ENCODE measurements around the gene SDHA. TPM values are rescaled to one million over a fixed set of nuclear protein-coding genes. Genes with fewer than 3 reads are reported as not detected.
"Not testable (repeated sequence)": the region's sequence is repeated elsewhere in the genome, so short reads cannot be mapped to it uniquely, and the experiment has no call there.

The SDHA gene
- total and polyA plus RNA-seq, 2 of the 8 experiments (the other 6 are each of a cell fraction or from before 2014, with no cell fraction given): 59.7 to 87.3 TPM

- H3K79me1 ChIP-seq (ENCODE audit: low read depth, low read length); H2BK12ac ChIP-seq (ENCODE audit: low read depth, low read length); H2BK5ac ChIP-seq (ENCODE audit: low read depth, low read length); H4K20me1 ChIP-seq (replicated peaks in 1 of 2; ENCODE audit: control insufficient read depth in 1 of 2, insufficient read depth in 2 of 2, low read length in 2 of 2); H2AFZ ChIP-seq (ENCODE audit: low read length); H3K27ac ChIP-seq (ENCODE audit: low read depth, low read length); H2BK15ac ChIP-seq (ENCODE audit: low read length); DNase-seq (ENCODE audit: low read depth in 1 of 2, low spot score in 2 of 2); H3K56ac ChIP-seq (replicated peaks; ENCODE audit: insufficient read length, low read depth, low read length); H3K23ac ChIP-seq (ENCODE audit: insufficient read length); H4K5ac ChIP-seq (ENCODE audit: insufficient read length, low read depth, low read length); H3K9ac ChIP-seq (replicated peaks in 1 of 4; ENCODE audit: extremely low read depth in 1 of 4, low read depth in 3 of 4, low read length in 3 of 4); H4K8ac ChIP-seq (ENCODE audit: extremely low read depth, insufficient read depth, low read length); CTCF ChIA-PET (ENCODE audit: partially characterized antibody); H3K27me3 ChIP-seq (replicated peaks in 1 of 4; ENCODE audit: control insufficient read depth in 3 of 4, extremely low read depth in 1 of 4, insufficient read depth in 3 of 4, low read length in 3 of 4); H2BK20ac ChIP-seq (ENCODE audit: low read length); H3K14ac ChIP-seq (ENCODE audit: insufficient read length); H2BK120ac ChIP-seq (replicated peaks; ENCODE audit: low read depth, low read length); FAIRE-seq; H2AK5ac ChIP-seq (ENCODE audit: low read depth, low read length); H3K4me3 ChIP-seq (ENCODE audit: extremely low read depth in 1 of 4, insufficient read depth in 2 of 4, low read depth in 3 of 4, low read length in 4 of 4); H3K23me2 ChIP-seq (ENCODE audit: low read depth, low read length); H3K9me3 ChIP-seq (ENCODE audit: insufficient read depth in 2 of 2, low read depth in 1 of 2, low read length in 1 of 2); H4K91ac ChIP-seq (replicated peaks; ENCODE audit: insufficient read length, low read length); H3K18ac ChIP-seq (ENCODE audit: extremely low read depth, low read length); H3K4ac ChIP-seq (replicated peaks; ENCODE audit: insufficient read length, low read depth, low read length); H3K36me3 ChIP-seq (ENCODE audit: control insufficient read depth in 2 of 4, insufficient read depth in 4 of 4, low read length in 3 of 4); H3K4me2 ChIP-seq (ENCODE audit: insufficient read depth in 1 of 2, low read depth in 2 of 2, low read length in 2 of 2): not testable (repeated sequence)
- POLR2A ChIA-PET (ENCODE audit: partially characterized antibody): interaction anchor here (0.8 to 1.8 kb wide), 2 partner anchors 16 to 20 kb away, joined by 3 to 4 read pairs; partner anchors contain the start of gene AHRR
- peaks cover 0 to 16% (median 8%) of the 10 kb centered on the region in 4 experiments; a peak in 4 of 7 replicates for H3K4me1 ChIP-seq (replicated peaks in 1 of 4; ENCODE audit: control insufficient read depth in 3 of 4, insufficient read depth in 4 of 4, low read length in 3 of 4)
- H3K79me2 ChIP-seq (ENCODE audit: control insufficient read depth in 1 of 2, insufficient read depth in 2 of 2, low read length in 2 of 2): peaks cover 0 to 10% of the 10 kb centered on the region in 2 experiments; a peak in 1 of 4 replicates
- 89% methylated on average over 18 of the region's 21 CpGs; no CpG with 5 or more reads in 1 of the 2 experiments for WGBS, 2 experiments (ENCODE audit: extremely low coverage in 1 of 2, insufficient coverage in 1 of 2, insufficient read length in 1 of 2, insufficient replicate concordance in 2 of 2, low coverage in 1 of 2, low lambda C conversion rate in 2 of 2, missing lambda C conversion rate in 1 of 2)
Measured at GRCh38 chr5:300691-301435, 82.7 kb downstream of the SDHA start.
